Left ventricle myocardium inferior (tissue), 1 donor: Measurements from ENCODE around the gene RRAGB. TPM values are rescaled to one million over a fixed set of nuclear protein-coding genes. Genes with fewer than 3 reads are reported as not detected.
"Not testable (repeated sequence)": the region's sequence is repeated elsewhere in the genome, so short reads cannot be mapped to it uniquely, and the experiment has no call there.

Experiments used
- DNase-seq: peaks from one replicate; pipeline ENCODE4 v3.0.0-alpha.2; 2020
- H3K27ac ChIP-seq: fragments of 200-600 bp; replicated peaks from 2 replicates; pipeline ENCODE4 v1.8.0; 2021
- H3K27me3 ChIP-seq: fragments of 200-600 bp; 2 replicates; pipeline ENCODE4 v1.8.0; 2021; ENCODE audit warnings: low read depth
- H3K36me3 ChIP-seq: fragments of 200-600 bp; 2 replicates; pipeline ENCODE4 v1.8.0; 2021
- H3K4me1 ChIP-seq: fragments of 200-600 bp; 2 replicates; pipeline ENCODE4 v1.8.0; 2021
- H3K4me3 ChIP-seq: fragments of 200-600 bp; 2 replicates; pipeline ENCODE4 v1.8.0; 2021; ENCODE audit warnings: mild to moderate bottlenecking, moderate library complexity
- H3K9me3 ChIP-seq: fragments of 200-600 bp; replicated peaks from 2 replicates; pipeline ENCODE4 v1.8.0; 2021
- intact Hi-C: fragments of 100-400 bp; cut with micrococcal nuclease; formaldehyde crosslinking; loops from one replicate; pipeline ENCODE4 v1.11.0; 2022
- long read RNA-seq: library from polyadenylated mRNA; unstranded; transcript quantifications from one replicate; pipeline ENCODE4 v2.0.0, GENCODE V29; 2021
- total RNA-seq: library from RNA; stranded (reverse); fragmentation: NEBNext Ultra II Directional; extraction: Animal tissue kit (Norgen Biotek cat#: 25700); gene quantifications from one replicate; pipeline ENCODE4 v1.2.1, GENCODE V29; 2021
- TF ChIP-seq, protein P1 (sequence below): fragments of 200-600 bp; IDR thresholded peaks from 2 replicates; pipeline ENCODE4 v1.8.0; 2021; ENCODE audit warnings: antibody characterized with exemption, mild to moderate bottlenecking, borderline replicate concordance
- donor health status: DM: no; HTN: yes; CAD: no; lungs with severe emphysema.

RRAGB gene, protein sequence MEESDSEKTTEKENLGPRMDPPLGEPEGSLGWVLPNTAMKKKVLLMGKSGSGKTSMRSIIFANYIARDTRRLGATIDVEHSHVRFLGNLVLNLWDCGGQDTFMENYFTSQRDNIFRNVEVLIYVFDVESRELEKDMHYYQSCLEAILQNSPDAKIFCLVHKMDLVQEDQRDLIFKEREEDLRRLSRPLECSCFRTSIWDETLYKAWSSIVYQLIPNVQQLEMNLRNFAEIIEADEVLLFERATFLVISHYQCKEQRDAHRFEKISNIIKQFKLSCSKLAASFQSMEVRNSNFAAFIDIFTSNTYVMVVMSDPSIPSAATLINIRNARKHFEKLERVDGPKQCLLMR
- 11.1 TPM for total RNA-seq
- long read RNA-seq, transcript RRAGB-201 (11 exons, 1,573 nt), result minor isoform, 10 of 29 reads
- long read RNA-seq, transcript RRAGB-202 (10 exons, 2,061 nt), result major isoform, 14 of 29 reads
- long read RNA-seq, partial matches to known transcripts, result 0 of 29 reads
- long read RNA-seq, other reads (novel, unspliced or antisense), result 5 of 29 reads

DNA sequence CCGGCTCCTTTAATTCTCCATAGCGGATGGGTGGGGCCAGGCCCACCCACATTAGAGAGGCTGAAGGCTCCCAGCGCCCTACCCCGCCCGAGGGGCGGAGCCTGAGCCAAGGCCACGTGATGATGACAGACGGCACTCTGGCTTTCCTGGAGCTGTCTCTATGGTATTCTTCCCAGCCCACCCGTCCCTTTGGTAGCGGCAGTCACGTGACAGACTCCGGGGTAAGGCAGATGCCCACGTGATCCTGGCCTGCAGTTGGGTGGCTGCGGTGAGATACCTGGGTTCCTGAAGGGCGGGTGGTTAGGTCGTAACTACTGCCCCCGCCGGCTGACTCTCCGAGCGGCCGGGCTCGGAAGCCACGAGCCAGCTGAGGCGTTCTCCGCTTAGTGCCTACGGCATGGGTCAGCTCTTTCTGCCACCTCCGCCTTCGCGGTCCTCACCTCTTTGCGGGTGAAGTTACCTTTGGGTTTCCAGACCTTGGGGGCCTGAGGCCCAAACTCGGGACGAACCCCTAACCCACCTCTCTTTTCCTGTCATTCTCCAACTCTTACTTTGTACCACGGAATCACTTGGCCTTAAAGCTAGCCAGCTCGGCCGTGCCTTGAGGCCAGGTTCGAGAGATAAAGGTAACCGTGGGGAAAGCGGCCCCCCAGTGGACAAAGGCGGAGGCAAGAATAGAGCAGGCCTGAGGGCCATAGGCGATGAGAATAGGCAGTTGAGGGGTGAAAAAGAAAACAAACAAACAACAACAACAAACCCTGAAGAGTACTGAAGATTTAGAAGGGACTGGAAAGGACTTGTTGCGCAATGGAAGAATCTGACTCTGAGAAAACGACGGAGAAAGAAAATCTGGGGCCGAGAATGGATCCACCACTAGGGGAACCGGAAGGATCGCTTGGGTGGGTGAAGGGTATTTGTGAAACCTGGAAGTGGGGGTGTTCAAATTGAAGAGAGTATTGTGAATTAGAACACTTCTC lies at the start of gene RRAGB:
RRAGB (plus strand) TSS at position 229 of the 977 bp plus-strand sequence; CDS start at position 808, 579 bp downstream.
- Histone ChIP-seq H3K27ac (peak within 1 kb of the TSS; percentile 90), H3K36me3 (peaks cover 14% of the 10 kb centered on the region), H3K27me3 (no peaks in the 10 kb centered on the region), H3K9me3 (no peaks in the 10 kb centered on the region), H3K4me1 (peaks cover 24% of the 10 kb centered on the region), H3K4me3 (peak within 1 kb of the TSS; percentile 79)
- DNase-seq, result peak; percentile 92
- TF ChIP-seq, protein P1, sequence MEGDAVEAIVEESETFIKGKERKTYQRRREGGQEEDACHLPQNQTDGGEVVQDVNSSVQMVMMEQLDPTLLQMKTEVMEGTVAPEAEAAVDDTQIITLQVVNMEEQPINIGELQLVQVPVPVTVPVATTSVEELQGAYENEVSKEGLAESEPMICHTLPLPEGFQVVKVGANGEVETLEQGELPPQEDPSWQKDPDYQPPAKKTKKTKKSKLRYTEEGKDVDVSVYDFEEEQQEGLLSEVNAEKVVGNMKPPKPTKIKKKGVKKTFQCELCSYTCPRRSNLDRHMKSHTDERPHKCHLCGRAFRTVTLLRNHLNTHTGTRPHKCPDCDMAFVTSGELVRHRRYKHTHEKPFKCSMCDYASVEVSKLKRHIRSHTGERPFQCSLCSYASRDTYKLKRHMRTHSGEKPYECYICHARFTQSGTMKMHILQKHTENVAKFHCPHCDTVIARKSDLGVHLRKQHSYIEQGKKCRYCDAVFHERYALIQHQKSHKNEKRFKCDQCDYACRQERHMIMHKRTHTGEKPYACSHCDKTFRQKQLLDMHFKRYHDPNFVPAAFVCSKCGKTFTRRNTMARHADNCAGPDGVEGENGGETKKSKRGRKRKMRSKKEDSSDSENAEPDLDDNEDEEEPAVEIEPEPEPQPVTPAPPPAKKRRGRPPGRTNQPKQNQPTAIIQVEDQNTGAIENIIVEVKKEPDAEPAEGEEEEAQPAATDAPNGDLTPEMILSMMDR, result peak; percentile 59
- intact Hi-C loops, result no loop called here

DNA sequence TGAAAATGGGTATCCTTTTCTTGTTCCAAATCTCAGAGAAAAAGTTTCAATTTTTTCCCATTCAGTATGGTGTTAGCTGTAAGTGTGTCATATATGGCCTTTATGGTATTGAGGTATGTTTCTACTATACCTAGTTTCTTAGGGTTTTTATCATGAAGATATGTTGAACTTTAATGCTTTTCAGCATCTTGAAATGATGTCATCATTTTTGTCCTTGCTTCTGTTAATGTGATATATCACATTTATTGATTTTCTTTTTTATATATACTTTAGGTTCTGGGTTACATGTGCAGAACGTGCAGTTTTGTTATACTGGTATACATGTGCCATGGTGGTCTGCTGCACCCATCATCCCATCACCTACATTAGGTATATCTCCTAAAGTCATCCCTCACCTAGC lies 49.5 kb upstream of the RRAGB start:
- H3K27me3 ChIP-seq, result no peaks in the 10 kb centered on the region
- no peak overlapping the region for H3K4me3 ChIP-seq
- no peak for DNase-seq
- TF ChIP-seq, protein P1, result no peak
- intact Hi-C loops, result no loop called here
- H3K4me1 ChIP-seq, result no peaks in the 10 kb centered on the region
- H3K9me3 ChIP-seq, result peaks cover 13% of the 10 kb centered on the region
- no peaks in the 10 kb centered on the region for H3K36me3 ChIP-seq
- no peak overlapping the region for H3K27ac ChIP-seq

DNA sequence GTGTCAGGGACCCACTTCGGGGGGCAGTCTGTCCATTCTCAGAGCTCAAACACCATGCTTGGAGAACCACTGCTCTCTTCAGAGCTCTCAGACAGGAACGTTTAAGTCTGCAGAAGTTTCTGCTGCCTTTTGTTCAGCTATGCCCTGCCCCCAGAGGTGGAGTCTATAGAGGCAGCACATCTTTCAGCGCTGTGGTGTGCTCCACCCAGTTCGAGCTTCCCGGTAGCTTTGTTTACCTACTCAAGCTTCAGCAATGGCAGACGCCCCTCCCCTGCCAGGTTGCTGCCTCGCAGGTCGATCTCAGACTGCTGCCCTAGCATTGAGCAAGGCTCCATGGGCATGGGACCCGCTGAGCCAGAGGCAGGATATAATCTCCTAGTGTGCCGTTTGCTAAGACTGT lies 29.0 kb upstream of the RRAGB start:
- intact Hi-C loops, DNase-seq, H3K36me3 ChIP-seq, H3K9me3 ChIP-seq, H3K4me1 ChIP-seq, H3K27ac ChIP-seq, H3K4me3 ChIP-seq, H3K27me3 ChIP-seq: not testable (repeated sequence)

DNA sequence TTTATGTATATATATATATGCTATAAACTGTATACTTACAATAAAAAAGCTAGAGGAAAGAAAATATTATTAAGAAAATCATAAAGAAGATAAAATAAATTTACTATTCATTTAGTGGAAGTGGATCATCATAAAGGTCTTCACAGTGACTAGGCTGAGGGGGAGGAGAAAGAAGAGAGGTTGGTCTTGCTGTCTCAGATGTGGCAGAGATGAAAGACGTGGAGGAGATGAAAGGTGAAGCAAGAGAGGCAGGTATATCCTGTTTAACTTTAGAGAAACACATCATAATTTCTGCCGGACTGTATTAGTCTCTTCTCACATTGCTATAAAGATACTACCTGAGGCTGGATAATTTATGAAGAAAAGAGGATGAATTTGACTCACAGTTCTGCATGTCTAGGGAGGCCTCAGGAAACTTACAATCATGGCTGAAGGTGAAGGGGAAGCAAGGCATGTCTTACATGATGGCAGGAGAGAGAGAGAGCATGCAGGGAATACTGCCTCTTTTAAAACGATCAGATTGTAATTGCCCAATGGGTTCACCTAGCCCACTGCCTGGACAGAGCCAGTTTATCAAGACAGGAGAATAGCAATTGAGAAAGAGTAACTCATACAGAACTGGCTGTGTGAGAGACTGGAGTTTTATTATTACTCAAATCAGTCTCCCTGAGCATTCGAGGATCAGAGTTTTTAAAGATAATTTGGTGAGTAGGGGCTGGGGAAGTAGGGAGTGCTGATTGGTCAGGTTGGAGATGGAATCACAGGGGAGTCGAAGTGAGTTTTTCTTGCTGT lies 22.1 kb upstream of the RRAGB start:
- H3K9me3 ChIP-seq, result peaks cover 3% of the 10 kb centered on the region
- TF ChIP-seq, protein P1, result no peak
- no peaks in the 10 kb centered on the region for H3K36me3 ChIP-seq
- no peaks in the 10 kb centered on the region for H3K4me1 ChIP-seq
- H3K27me3 ChIP-seq, result no peaks in the 10 kb centered on the region
- H3K4me3 ChIP-seq, result no peak overlapping the region
- no peak overlapping the region for H3K27ac ChIP-seq
- DNase-seq, result no peak
- intact Hi-C loops, result no loop called here

DNA sequence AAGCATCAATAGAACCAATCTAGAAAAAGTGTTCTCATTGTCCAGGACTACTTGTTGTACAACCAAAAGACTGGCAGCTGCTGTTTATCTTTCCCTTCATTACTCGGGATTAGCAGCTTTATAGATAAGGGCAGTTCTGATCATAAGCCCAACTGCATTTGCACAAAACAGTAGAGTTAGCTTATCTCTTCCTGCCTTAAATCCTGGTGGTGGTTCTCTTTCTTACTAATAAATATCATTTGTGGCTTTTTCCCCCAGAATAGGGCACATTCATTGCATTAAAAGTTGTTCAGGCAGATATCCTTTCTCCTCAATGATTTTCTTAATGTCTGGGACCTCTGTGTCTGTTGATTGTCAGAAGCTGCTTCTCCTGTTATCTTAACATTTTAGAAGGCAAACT lies 20.2 kb upstream of the RRAGB start:
- intact Hi-C loops, result no loop called here
- Histone ChIP-seq H3K27me3 (no peaks in the 10 kb centered on the region), H3K36me3 (no peaks in the 10 kb centered on the region), H3K4me3 (no peak overlapping the region), H3K27ac (no peak overlapping the region), H3K9me3 (no peaks in the 10 kb centered on the region), H3K4me1 (no peaks in the 10 kb centered on the region)
- no peak for DNase-seq
- TF ChIP-seq, protein P1, result no peak
